ENCODE data around the gene DDX1.
"Not testable (repeated sequence)": the region's sequence is repeated elsewhere in the genome, so short reads cannot be mapped to it uniquely, and the experiment has no call there.

DDX1 gene

GRCh38 chr2:15672961-15673918, 81.6 kb downstream of the DDX1 start:
- no peak for DNase-seq

- DNase-seq, result no peak
Measured at GRCh38 chr2:15673919-15674636, 82.4 kb downstream of the DDX1 start.

- DNase-seq, result no peak
Measured at GRCh38 chr2:15674637-15675455, 83.2 kb downstream of the DDX1 start.

- no peak for DNase-seq
Measured at GRCh38 chr2:15675456-15676195, 84.0 kb downstream of the DDX1 start.

GRCh38 chr2:15677141-15677843, 85.6 kb downstream of the DDX1 start:
- peak in 3 of 56 donors; percentile 9 to 19 (median 14) for DNase-seq

- DNase-seq, result no peak
Measured at GRCh38 chr2:15678346-15678745, 86.7 kb downstream of the DDX1 start.

GRCh38 chr2:15678909-15679308, 87.2 kb downstream of the DDX1 start:
- DNase-seq, result no peak

GRCh38 chr2:15679386-15679924, 87.8 kb downstream of the DDX1 start:
- DNase-seq, result no peak

GRCh38 chr2:15680132-15680531, 88.5 kb downstream of the DDX1 start:
- not testable (repeated sequence) for DNase-seq

All from nucleus accumbens (tissue), 56 donors.